Activated CD8-positive, alpha-beta memory T cell treated with anti-CD3 and anti-CD28 coated beads for 36 hours (primary cell): Measurements from ENCODE around the gene CISD3. TPM values are rescaled to one million over a fixed set of nuclear protein-coding genes. Genes with fewer than 3 reads are reported as not detected.

Experiments used
- CTCF ChIA-PET: fragments of 350-600 bp; sonication (Branson Sonifier 250); formaldehyde crosslinking; loops from one replicate; lab custom pipeline; 2021; ENCODE audit warnings: antibody characterized with exemption; lab: Charles Lee
- POLR2A ChIA-PET: fragments of 350-600 bp; sonication (Branson Sonifier 250); formaldehyde crosslinking; loops from one replicate; lab custom pipeline; 2021; ENCODE audit warnings: antibody characterized with exemption; lab: Charles Lee
- total RNA-seq, 2 experiments: library from RNA; stranded (reverse); gene quantifications; one replicate each; pipeline ENCODE4 v1.2.3, GENCODE V29; 2021

Gene CISD3
- total RNA-seq, 2 experiments from 2014 or later, result 67.4 to 69.0 TPM

DNA sequence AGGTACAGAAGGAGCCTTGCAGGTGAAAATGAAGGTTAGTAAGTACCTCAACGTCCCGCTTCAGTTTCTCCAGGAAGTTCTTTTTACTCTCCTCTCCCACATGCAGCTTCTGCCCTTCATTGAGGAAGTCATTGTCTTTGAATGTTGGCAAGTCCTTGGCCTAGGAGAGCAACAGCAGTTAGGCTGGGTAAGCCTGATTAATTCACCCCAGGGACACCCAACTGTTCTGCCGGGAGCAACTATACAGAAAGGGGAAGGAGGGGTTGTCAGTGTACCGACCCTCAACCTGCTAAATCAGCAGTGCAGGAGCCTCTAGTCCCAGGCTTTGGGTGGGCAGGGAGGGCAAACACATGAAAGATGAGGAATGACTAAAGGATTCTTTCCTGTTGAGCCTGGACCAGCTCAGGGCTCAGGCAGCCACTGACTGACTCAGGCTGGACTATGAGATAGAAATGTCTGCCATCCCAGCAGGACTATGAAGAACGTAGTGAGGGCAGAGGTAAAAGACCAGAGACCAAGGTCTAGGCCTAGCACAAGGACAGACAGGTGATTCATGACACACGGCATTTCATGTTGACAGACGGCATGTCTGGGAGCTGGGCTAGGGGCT lies 47.6 kb downstream of the CISD3 start:
- ChIA-PET POLR2A (interaction anchor here (0.6 kb wide), 1 partner anchor 14 kb away, joined by 13 read pairs; no protein-coding TSS in a partner anchor), CTCF (no interaction called here)

DNA sequence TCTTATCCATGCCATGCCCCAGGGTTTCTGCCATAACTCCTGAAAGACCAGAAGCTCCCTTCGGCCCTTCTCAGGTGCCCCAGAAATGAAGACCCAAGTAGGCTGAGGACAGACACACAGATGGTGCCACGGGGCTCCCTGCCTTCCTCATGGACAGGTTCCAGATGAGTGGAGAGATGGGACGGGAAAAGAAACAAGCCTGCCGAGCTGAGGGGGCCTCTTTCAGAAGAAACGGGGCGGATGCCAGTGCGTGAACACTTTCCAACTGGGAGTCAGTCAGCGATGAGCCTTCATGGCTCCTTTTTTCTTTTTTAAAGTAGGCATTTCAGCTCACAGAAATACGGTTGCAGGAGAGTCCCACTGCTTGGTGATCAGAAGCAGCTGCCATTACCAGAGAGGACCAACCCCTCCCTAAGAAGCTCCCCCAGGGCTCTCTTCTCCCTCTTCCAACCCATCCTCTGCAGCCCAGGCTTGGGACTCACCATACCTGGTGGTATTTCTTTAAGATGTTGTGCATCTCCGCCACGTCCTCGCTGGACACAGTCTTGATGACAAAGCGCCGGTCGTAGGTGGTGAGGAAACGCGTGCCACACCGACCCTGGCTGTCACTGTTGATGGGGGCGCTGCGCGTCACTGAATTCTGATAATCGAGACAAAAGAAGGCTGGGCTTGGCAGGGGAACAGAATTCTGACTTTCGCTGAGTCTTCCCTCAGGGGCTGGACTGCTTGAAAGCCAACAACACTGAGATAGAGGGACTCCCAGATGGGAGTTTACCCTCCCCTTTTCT lies 50.0 kb downstream of the CISD3 start:
- CTCF ChIA-PET, result interaction anchor here (0.7 kb wide), 1 partner anchor 10 kb away, joined by 3 read pairs; no protein-coding TSS in a partner anchor
- POLR2A ChIA-PET, result interaction anchor here (1.0 kb wide), 1 partner anchor 26 kb away, joined by 3 read pairs; no protein-coding TSS in a partner anchor

DNA sequence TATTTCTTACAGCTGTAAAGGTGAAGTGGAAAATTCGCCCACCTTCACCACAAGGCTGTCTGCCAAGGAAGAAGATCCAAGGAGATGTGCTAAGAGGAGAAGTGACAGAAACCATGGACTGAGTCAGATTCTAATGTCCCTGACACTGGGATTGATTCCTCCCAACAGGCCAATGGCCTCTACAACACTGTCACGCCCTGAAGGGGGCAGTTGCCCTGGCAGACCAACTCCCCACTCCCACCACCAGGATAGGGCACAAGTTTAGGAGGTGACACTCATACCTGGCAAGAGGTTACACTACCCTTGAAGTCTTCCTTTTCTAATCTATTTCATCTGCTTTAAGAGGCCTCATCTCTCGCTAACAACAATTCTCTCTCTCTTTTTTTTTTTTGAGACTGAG lies 53.1 kb downstream of the CISD3 start:
- ChIA-PET POLR2A (no interaction called here), CTCF (no interaction called here)

Other genes with a start within 250 kb of the CISD3 start
- gene SRCIN1, start 124.4 kb upstream of the CISD3 start, total RNA-seq, result under 1 TPM; 0.06 to 0.15 TPM
- gene EPOP, start 55.4 kb upstream of the CISD3 start, total RNA-seq, result 10 to 100 TPM; 56.1 to 56.7 TPM
- 100 to 1,000 TPM; 182 to 185 TPM for gene MLLT6, start 25.1 kb upstream of the CISD3 start, total RNA-seq
- 1 to 10 TPM; 1.2 to 1.4 TPM for gene PCGF2, start 18.0 kb downstream of the CISD3 start, total RNA-seq
- gene PSMB3, start 22.4 kb downstream of the CISD3 start, total RNA-seq, result 100 to 1,000 TPM; 299 to 330 TPM
- gene PIP4K2B, start 69.2 kb downstream of the CISD3 start, total RNA-seq, result 10 to 100 TPM; 37.3 to 47.1 TPM
- 10 to 100 TPM; 22.8 to 24.5 TPM for gene CWC25, start 95.0 kb downstream of the CISD3 start, total RNA-seq
- gene RPL23, start 123.4 kb downstream of the CISD3 start, total RNA-seq, result 1,000 to 10,000 TPM; 1,971 to 2,017 TPM
- 100 to 1,000 TPM; 130 to 132 TPM for gene LASP1, start 139.7 kb downstream of the CISD3 start, total RNA-seq
- not detected for gene FBXO47, start 237.1 kb downstream of the CISD3 start, total RNA-seq